ENCODE data around the gene ZNF358. TPM values are rescaled to one million over a fixed set of nuclear protein-coding genes. Genes with fewer than 3 reads are reported as not detected.

Gene ZNF358
- 29.5 and 80.8 TPM in 2 replicates for total RNA-seq

GRCh38 chr19:7515645-7516151, at the start of gene ZNF358:
ZNF358 (plus strand) TSS chr19:7516103; CDS start chr19:7519243, 3,140 bp downstream.
- DNase-seq (ENCODE audit: low read depth) = no peak
- H3K4me3 ChIP-seq (ENCODE audit: low read depth, low read length) = peak within 1 kb of the TSS; percentile 71
- TF ChIP-seq CTCF (conservative IDR thresholded peaks at IDR 0.05; ENCODE audit: low read depth, low read length) = no peak

- no peak for TF ChIP-seq CTCF (conservative IDR thresholded peaks at IDR 0.05; ENCODE audit: low read depth, low read length)
- no peak overlapping the region for H3K4me3 ChIP-seq (ENCODE audit: low read depth, low read length)
- DNase-seq (ENCODE audit: low read depth) = no peak
Observed at GRCh38 chr19:7467009-7467989, 48.6 kb upstream of the ZNF358 start.

- H3K4me3 ChIP-seq (ENCODE audit: low read depth, low read length) = no peak overlapping the region
- TF ChIP-seq CTCF (conservative IDR thresholded peaks at IDR 0.05; ENCODE audit: low read depth, low read length) = no peak
- DNase-seq (ENCODE audit: low read depth) = no peak
Observed at GRCh38 chr19:7468840-7469239, 47.1 kb upstream of the ZNF358 start.

GRCh38 chr19:7469669-7470285, 46.1 kb upstream of the ZNF358 start:
- no peak for DNase-seq (ENCODE audit: low read depth)
- no peak overlapping the region for H3K4me3 ChIP-seq (ENCODE audit: low read depth, low read length)
- TF ChIP-seq CTCF (conservative IDR thresholded peaks at IDR 0.05; ENCODE audit: low read depth, low read length) = no peak

GRCh38 chr19:7470540-7471305, 45.2 kb upstream of the ZNF358 start:
- TF ChIP-seq CTCF (conservative IDR thresholded peaks at IDR 0.05; ENCODE audit: low read depth, low read length) = no peak
- DNase-seq (ENCODE audit: low read depth) = no peak
- H3K4me3 ChIP-seq (ENCODE audit: low read depth, low read length) = no peak overlapping the region

GRCh38 chr19:7471696-7472615, 43.9 kb upstream of the ZNF358 start:
- no peak overlapping the region for H3K4me3 ChIP-seq (ENCODE audit: low read depth, low read length)
- DNase-seq (ENCODE audit: low read depth) = no peak
- TF ChIP-seq CTCF (conservative IDR thresholded peaks at IDR 0.05; ENCODE audit: low read depth, low read length) = no peak
